Amygdala (tissue), 56 donors: ENCODE measurements around the gene TAOK2.

Experiments
- DNase-seq, 56 donors: peaks; one replicate each; lab custom pipeline; 2025; lab: John Stamatoyannopoulos, UW

The TAOK2 gene

DNA sequence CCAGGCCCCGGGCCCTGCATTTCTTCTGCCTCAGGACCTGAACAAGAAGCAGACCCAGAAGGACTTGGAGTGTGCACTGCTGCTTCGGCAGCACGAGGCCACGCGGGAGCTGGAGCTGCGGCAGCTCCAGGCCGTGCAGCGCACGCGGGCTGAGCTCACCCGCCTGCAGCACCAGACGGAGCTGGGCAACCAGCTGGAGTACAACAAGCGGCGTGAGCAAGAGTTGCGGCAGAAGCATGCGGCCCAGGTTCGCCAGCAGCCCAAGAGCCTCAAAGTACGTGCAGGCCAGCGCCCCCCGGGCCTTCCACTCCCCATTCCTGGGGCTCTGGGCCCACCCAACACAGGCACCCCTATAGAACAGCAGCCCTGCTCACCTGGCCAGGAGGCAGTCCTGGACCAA is 12.6 kb downstream of the TAOK2 start:
- no peak for DNase-seq

DNA sequence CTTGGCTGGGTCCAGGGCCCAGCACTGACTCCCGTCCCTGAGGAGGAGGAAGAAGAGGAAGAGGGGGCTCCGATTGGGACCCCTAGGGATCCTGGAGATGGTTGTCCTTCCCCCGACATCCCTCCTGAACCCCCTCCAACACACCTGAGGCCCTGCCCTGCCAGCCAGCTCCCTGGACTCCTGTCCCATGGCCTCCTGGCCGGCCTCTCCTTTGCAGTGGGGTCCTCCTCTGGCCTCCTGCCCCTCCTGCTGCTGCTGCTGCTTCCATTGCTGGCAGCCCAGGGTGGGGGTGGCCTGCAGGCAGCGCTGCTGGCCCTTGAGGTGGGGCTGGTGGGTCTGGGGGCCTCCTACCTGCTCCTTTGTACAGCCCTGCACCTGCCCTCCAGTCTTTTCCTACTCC is 13.3 kb downstream of the TAOK2 start:
- DNase-seq, result no peak

- no peak for DNase-seq
These were observed 13.9 kb downstream of the TAOK2 start for GRCh38 chr16:29987371-29988085.

- no peak for DNase-seq
These were observed 14.8 kb downstream of the TAOK2 start for GRCh38 chr16:29988346-29989075.

DNA sequence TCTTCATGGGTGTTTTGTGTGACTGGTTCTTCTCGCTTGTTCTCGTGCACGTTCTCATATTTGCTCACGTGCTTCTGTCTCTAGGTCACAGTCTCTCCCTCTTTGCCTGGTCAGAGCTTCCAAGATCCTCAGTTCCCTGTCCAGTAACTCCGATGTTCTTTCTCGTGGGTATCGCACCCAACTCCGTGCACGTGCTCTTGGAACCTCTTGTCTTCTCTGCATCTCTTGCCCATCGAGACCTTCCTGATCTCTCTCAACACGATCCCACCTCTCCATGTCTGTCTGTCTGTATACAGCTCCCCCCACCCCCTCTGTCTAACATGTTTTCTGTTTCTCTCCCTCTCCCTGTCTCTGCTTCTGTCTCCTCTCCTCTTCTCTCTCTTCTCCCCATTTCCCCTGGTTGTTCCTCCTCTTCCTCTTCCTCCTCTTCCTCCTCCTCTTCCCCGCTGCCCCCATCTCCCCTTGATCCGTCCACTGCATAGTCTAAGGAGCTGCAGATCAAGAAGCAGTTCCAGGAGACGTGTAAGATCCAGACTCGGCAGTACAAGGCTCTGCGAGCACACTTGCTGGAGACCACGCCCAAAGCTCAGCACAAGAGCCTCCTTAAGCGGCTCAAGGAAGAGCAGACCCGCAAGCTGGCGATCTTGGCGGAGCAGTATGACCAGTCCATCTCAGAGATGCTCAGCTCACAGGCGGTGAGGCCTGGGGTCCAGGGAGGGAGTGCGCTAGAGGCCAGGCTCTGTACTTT is 15.6 kb downstream of the TAOK2 start:
- DNase-seq, result no peak

DNA sequence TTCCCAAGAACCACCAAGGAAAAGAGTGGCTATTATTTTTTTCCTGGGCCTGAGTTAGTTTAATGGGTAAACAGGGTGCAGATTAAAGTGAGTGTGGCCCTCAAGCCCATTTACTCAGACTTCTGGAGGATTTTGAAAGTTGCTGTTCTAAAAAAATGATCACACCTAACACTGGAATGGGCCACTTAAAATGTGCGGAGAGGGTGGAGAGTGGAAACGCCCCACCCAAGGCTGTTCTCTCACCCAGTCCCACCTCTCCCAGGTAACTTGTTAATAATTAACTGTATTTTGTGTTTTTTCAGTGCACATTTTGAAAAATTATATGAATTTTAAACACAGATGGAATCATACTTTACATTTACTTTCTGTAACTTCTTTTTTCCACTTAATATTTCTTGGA is 16.4 kb downstream of the TAOK2 start:
- DNase-seq, result no peak

DNA sequence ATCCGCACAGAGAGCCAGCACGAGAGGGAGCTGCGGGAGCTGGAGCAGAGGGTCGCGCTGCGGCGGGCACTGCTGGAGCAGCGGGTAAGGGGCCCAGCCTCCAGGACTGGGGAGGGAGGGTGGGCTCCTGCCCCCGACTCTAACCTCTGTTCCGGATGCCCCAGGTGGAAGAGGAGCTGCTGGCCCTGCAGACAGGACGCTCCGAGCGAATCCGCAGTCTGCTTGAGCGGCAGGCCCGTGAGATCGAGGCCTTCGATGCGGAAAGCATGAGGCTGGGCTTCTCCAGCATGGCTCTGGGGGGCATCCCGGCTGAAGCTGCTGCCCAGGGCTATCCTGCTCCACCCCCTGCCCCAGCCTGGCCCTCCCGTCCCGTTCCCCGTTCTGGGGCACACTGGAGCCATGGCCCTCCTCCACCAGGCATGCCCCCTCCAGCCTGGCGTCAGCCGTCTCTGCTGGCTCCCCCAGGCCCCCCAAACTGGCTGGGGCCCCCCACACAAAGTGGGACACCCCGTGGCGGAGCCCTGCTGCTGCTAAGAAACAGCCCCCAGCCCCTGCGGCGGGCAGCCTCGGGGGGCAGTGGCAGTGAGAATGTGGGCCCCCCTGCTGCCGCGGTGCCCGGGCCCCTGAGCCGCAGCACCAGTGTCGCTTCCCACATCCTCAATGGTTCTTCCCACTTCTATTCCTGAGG is 17.4 kb downstream of the TAOK2 start:
- no peak for DNase-seq

DNA sequence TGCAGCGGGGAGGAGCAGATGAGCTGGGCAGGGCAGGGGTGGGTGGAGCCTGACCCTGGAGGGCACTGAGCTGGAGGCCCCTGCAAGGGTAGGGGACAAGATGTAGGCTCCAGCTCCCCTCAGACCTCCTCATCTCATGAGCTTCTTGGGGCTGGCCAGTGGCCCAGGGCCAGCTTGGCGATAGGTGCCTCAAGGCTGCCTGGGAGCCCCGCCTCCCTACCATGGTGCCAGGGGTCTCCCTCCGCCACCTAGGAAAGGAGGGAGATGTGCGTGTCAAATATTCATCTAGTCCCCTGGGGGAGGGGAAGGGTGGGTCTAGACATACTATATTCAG is 17.9 kb downstream of the TAOK2 start:
- no peak for DNase-seq

GRCh38 chr16:29992344-29992967 is 18.8 kb downstream of the TAOK2 start:
- no peak for DNase-seq

- DNase-seq, result no peak
These were observed 19.7 kb downstream of the TAOK2 start for GRCh38 chr16:29993191-29993902.

DNA sequence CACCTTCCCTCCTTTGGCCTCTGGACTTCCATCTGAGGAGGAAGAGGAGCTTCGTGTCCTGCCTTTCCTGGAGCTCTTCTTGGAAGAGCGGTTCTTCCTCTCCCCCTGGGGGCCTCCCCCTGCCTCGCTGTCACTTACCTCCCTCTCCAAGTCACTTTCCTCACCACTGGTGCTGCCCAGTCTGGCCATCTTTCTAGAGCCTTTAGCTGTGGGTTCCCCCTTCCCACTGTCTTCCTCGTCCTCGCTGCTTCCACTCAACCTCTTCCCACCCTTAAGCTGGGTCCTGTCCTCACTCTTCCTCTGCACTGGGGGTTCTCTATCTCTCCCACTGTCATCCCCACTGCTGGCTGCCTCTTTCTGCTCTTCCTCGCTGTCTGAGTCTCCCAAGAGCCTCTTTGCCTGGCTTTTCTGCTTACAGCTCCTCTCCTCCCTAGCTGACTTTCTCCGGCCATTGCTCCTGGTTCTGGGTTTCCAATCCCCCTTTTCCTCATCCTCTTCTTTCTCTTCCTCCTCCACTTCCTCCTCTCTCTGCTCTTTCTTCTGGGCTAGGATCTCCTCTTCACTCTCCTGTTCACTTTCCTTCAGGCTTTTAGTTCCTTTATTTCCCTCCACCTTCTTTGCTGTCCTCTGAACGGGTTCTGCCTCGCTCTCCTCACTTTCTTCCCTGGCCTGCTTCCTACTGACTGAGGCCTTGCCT is 20.4 kb downstream of the TAOK2 start:
- no peak for DNase-seq

DNA sequence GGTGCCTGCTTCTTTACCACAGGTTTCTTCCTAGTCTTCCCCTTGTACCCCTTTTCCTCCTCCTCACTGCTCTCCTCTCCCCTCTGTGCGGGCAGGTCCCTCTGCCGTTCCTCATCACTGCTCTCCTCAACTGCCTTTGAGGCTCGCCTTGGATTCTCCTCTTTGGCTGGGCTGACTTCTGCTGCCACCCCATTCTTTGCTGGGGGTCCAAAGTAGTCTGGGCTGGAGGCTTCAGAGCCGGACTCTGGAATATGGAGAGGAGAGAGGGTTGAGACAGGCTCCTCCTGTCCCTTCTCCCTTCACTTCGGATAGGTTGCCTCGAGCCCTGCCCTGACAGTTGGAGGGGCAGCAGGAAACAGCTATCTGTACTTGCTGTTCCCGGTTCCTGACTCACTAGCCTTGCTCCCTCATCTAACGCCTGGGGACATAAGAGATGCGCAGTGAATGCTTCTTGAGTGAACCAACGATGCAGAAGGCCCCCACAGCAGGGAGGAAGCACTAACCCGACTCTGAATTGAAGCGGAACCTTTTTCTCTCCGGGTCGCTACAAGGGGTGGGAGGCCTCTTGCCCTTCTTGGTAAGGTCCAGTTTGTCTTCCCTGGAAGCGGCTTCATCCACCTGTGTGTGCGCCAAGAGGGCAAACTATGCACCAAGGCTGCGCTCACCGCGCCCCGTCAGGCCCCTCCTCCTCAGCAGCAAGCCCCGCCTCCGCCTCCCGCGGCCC is 21.1 kb downstream of the TAOK2 start:
- DNase-seq, result peak in 3 of 56 donors; percentile 46 to 66 (median 50)

GRCh38 chr16:29995324-29995910 is 21.7 kb downstream of the TAOK2 start, which contains the start of gene HIRIP3:
Gene HIRIP3, minus strand, starts transcription at chr16:29995617. Its CDS starts 12 bp downstream, at chr16:29995605.
- peak in 54 of 56 donors; percentile 38 to 95 (median 80) for DNase-seq

GRCh38 chr16:29995911-29996765 is 22.5 kb downstream of the TAOK2 start, which contains the start of gene INO80E:
Gene INO80E, plus strand, starts transcription at chr16:29996241. Its CDS starts 70 bp downstream, at chr16:29996311.
- DNase-seq, result peak; percentile 82 to 100 (median 97)

DNA sequence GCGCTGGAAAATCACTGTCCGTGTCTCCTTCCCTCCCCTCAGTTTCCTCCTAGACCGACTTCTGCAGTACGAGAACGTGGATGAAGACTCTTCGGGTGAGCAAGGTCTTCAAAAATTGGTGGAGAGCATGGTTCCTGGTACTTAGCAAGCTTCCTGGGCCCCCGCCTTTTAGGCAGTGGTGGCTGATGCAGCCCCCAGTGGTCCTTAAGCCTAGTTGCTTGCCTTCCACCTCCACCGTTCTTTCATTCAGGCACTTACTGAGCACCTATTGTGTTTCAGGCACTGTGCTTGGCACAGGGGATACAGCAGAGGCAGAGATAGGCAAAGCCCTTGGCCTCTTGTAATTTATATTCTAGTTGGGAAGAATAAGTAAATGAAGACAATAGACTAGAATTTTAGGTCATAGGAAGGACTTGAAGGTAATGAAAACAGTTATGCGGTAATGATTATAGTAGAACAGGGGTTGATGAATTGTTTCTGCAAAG is 23.1 kb downstream of the TAOK2 start:
- DNase-seq, result no peak

- no peak for DNase-seq
These were observed 25.9 kb downstream of the TAOK2 start for GRCh38 chr16:29999605-30000004.
